ENCODE measurements around the gene NEK6. TPM values are rescaled to one million over a fixed set of nuclear protein-coding genes. Genes with fewer than 3 reads are reported as not detected.

NEK6 gene
- total RNA-seq, 2 donors from 2014 or later, result 24.0 to 43.6 TPM

DNA sequence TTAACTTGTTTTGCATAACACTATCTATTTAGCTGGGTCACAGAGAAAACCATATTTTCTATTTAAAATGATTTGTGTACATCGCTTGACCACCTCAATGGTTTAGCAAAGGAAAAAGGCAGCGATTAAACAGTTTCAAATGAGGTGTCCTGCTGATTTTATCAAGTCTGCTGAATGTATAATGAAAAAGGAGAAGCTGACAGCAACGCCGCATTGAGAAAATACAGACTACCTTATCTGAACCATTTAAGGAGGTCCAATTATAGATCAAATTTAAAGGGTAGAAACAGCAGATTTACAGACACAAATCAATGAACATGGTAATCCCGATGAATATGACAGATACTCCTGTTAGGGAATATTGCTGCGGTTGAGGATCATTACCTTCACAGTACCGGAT is 127.9 kb downstream of the NEK6 start:
- no peak overlapping the region for H3K4me3 ChIP-seq
- no peak for DNase-seq (ENCODE audit: low spot score)
- no peaks in the 10 kb centered on the region for H3K27me3 ChIP-seq (replicated peaks; ENCODE audit: insufficient read depth)
- H3K36me3 ChIP-seq, result peaks cover 8% of the 10 kb centered on the region
- TF ChIP-seq, protein P1, sequence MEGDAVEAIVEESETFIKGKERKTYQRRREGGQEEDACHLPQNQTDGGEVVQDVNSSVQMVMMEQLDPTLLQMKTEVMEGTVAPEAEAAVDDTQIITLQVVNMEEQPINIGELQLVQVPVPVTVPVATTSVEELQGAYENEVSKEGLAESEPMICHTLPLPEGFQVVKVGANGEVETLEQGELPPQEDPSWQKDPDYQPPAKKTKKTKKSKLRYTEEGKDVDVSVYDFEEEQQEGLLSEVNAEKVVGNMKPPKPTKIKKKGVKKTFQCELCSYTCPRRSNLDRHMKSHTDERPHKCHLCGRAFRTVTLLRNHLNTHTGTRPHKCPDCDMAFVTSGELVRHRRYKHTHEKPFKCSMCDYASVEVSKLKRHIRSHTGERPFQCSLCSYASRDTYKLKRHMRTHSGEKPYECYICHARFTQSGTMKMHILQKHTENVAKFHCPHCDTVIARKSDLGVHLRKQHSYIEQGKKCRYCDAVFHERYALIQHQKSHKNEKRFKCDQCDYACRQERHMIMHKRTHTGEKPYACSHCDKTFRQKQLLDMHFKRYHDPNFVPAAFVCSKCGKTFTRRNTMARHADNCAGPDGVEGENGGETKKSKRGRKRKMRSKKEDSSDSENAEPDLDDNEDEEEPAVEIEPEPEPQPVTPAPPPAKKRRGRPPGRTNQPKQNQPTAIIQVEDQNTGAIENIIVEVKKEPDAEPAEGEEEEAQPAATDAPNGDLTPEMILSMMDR (IDR thresholded peaks at IDR 0.05), result no peak
- H3K9me3 ChIP-seq, result no peaks in the 10 kb centered on the region
- no peak overlapping the region for H3K27ac ChIP-seq
- peaks cover 0 to 8% of the 10 kb centered on the region in 2 donors for H3K4me1 ChIP-seq (ENCODE audit: control insufficient read depth in 1 of 2, low read depth in 2 of 2)
- no peak for ATAC-seq (ENCODE audit: insufficient number of reproducible peaks, low FRiP score, low read depth)

DNA sequence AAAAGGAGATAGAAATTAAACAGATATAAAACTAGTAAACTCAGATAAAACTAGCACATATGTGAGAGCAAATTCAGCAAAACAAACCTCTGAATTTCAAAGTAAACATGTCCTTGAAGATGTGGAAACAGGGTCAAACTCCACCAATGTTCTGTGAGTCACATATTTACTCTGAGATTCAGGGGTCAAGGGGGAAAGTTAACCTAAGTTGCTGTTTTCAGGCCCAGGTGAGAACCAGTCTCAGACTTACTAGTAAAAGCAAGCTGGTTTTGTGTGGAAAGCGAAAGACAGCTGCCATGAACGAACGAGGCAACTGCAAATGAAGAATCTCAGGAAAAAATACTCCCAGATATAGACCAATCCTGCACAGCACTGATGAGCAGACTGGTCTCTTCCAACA is 128.5 kb downstream of the NEK6 start:
- H3K27me3 ChIP-seq (replicated peaks; ENCODE audit: insufficient read depth), result no peaks in the 10 kb centered on the region
- H3K9me3 ChIP-seq, result no peaks in the 10 kb centered on the region
- TF ChIP-seq, protein P1 (IDR thresholded peaks at IDR 0.05), result no peak
- H3K27ac ChIP-seq, result no peak overlapping the region
- H3K4me3 ChIP-seq, result no peak overlapping the region
- ATAC-seq (ENCODE audit: insufficient number of reproducible peaks, low FRiP score, low read depth) (no peak), DNase-seq (ENCODE audit: low spot score) (no peak)
- H3K4me1 ChIP-seq (ENCODE audit: control insufficient read depth in 1 of 2, low read depth in 2 of 2), result peaks cover 4 to 14% of the 10 kb centered on the region in 2 donors
- H3K36me3 ChIP-seq, result peaks cover 8% of the 10 kb centered on the region

DNA sequence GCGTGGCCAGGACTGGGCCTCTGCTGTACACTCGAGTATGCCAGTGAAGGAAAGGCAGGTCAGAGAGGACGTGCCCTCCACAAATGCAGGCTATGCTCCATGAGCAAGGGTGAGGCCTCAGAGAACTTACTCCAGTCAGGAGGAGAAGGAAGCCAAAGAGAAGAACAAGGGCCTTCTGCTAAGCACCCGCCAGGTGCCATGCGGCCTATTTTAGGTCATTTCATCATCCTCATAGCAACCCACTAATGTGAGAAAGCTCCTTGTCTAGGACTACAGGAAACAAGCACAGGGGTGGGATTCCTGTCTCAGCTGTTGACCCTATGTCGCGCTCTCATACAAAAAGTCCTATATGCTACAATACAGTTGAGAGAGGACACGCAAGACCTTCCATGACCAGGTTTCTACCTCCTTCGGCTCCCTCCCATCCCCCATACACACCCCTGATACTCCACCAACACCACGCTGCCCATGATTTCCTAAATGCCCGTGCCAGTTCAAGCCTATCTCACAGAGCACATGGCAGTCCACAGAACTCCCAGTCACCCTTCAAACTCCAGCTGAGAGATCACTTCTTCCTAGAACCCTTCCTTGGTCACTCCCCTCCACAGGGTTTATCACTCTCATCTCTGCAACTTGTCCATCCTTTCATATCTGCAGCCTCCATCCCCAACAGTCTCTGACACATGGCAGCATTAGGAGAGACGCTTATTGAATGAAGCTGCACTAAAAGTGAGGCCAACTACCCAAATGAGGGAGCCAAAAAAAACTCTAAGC is 130.7 kb downstream of the NEK6 start:
- Histone ChIP-seq H3K9me3 (no peaks in the 10 kb centered on the region), H3K36me3 (peaks cover 5% of the 10 kb centered on the region), H3K27me3 (replicated peaks; ENCODE audit: insufficient read depth) (no peaks in the 10 kb centered on the region), H3K4me3 (no peak overlapping the region), H3K4me1 (ENCODE audit: control insufficient read depth in 1 of 2, low read depth in 2 of 2) (peaks cover 11 to 32% of the 10 kb centered on the region in 2 donors), H3K27ac (no peak overlapping the region)
- ATAC-seq (ENCODE audit: insufficient number of reproducible peaks, low FRiP score, low read depth), result no peak
- TF ChIP-seq, protein P1 (IDR thresholded peaks at IDR 0.05), result no peak
- DNase-seq (ENCODE audit: low spot score), result no peak

DNA sequence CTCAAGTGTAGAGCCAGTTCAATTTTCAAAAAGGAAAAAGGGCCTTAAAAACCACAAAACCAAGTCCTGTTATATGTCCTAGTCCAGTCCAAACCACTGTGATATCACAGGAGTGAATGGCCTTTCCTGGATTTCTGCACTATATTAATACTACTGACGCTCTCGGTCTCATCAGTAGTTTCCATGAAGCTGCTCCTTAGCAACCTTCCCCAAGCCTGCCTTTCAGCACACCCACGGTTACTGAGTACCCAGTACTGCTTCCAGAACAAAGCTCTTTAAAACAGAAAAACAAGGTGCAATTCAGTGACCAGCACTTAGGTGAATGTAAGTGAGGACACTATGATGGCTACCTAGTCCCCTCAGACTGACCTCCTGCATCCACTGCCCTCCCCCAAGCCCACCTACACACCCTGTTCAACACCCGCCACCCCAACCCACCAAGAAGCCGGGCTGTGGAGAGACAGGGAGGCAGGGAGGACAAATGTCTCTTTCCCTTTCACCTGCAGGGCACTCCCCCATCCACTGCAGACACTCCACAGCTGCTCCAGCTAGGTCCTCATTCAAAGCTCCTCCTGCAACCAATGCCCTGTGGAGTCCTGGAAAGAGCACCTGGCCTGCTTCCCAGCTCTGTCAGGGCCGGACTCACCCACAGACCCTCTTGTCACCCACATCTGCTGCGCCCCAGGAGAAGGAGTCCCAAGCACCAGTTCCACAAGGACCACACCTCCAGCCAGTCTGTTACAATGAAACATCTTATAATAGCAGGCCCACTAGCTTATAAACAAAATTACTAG is 131.6 kb downstream of the NEK6 start:
- Histone ChIP-seq H3K27ac (no peak overlapping the region), H3K27me3 (replicated peaks; ENCODE audit: insufficient read depth) (no peaks in the 10 kb centered on the region), H3K9me3 (no peaks in the 10 kb centered on the region), H3K4me1 (ENCODE audit: control insufficient read depth in 1 of 2, low read depth in 2 of 2) (peaks cover 11 to 32% of the 10 kb centered on the region in 2 donors), H3K36me3 (no peaks in the 10 kb centered on the region), H3K4me3 (no peak overlapping the region)
- DNase-seq (ENCODE audit: low spot score) (no peak), ATAC-seq (ENCODE audit: insufficient number of reproducible peaks, low FRiP score, low read depth) (no peak)
- TF ChIP-seq, protein P1 (IDR thresholded peaks at IDR 0.05), result no peak

All from thoracic aorta (tissue), 2 donors.